ENCODE results near the gene CARD8. TPM values are rescaled to one million over a fixed set of nuclear protein-coding genes. Genes with fewer than 3 reads are reported as not detected.

Gene CARD8
- total RNA-seq, 2 experiments from 2014 or later, result 71.1 to 73.1 TPM

GRCh38 chr19:48248081-48248833 lies 7.5 kb downstream of the CARD8 start:
- no peak for TF ChIP-seq CTCF (IDR thresholded peaks at IDR 0.05)
- no peak for ATAC-seq (ENCODE audit: poor library complexity)
- Mint-ChIP-seq H3K27ac (peak overlapping the region; percentile 99), H3K4me1 (ENCODE audit: low read depth) (peaks cover 80% of the 10 kb centered on the region), H3K9me3 (no peaks in the 10 kb centered on the region), H3K4me3 (peak overlapping the region; percentile 93), H3K27me3 (no peaks in the 10 kb centered on the region), H3K36me3 (ENCODE audit: low read depth) (peaks cover 63% of the 10 kb centered on the region)
- DNase-seq, result peak in 2 of 14 experiments; percentile 15 to 38
- intact Hi-C loops (cut with DNase I, micrococcal nuclease), result loop anchor here in 1 of 2 experiments (10.0 kb wide), 1 partner anchor 73 kb away; the partner anchor contains the start of genes LIG1 and ZSWIM9
- ChIA-PET POLR2A (interaction anchor here (1.0 to 2.4 kb wide), 3 partner anchors 10 to 74 kb away, joined by 3 to 31 read pairs (median 3); a partner anchor contains a TSS), CTCF (interaction anchor here (2.6 kb wide), 1 partner anchor 12 kb away, joined by 21 read pairs; no protein-coding TSS in a partner anchor)
- Histone ChIP-seq H3K4me1 (ENCODE audit: insufficient read depth, low read length) (peaks cover 62% of the 10 kb centered on the region), H3K9me3 (ENCODE audit: control insufficient read depth in 1 of 2, insufficient read depth in 1 of 2, low read length in 2 of 2) (no peaks in the 10 kb centered on the region), H3K4me3 (ENCODE audit: low read length) (peak overlapping the region; percentile 67), H3K27ac (ENCODE audit: low read depth in 1 of 2, low read length in 2 of 2) (peak overlapping the region; percentile 91 to 94), H3K27me3 (ENCODE audit: control insufficient read depth in 1 of 2, insufficient read depth in 2 of 2, low read length in 2 of 2) (no peaks in the 10 kb centered on the region), H3K36me3 (ENCODE audit: insufficient read depth, low read length) (peaks cover 25% of the 10 kb centered on the region)

GRCh38 chr19:48247212-48247611 lies 8.5 kb downstream of the CARD8 start:
- peaks cover 54% of the 10 kb centered on the region for H3K4me1 ChIP-seq (ENCODE audit: insufficient read depth, low read length)
- intact Hi-C loops (cut with DNase I, micrococcal nuclease), result loop anchor here in 1 of 2 experiments (10.0 kb wide), 1 partner anchor 72 kb away; the partner anchor contains the start of genes LIG1 and ZSWIM9
- H3K27me3 Mint-ChIP-seq, result no peaks in the 10 kb centered on the region
- CTCF ChIA-PET, result interaction anchor here (0.9 to 1.1 kb wide), 3 partner anchors 8 to 13 kb away, joined by 3 read pairs; partner anchors contain the start of gene CARD8
- H3K4me3 ChIP-seq (ENCODE audit: low read length), result no peak overlapping the region
- H3K4me1 Mint-ChIP-seq (ENCODE audit: low read depth), result peaks cover 74% of the 10 kb centered on the region
- H3K36me3 Mint-ChIP-seq (ENCODE audit: low read depth), result peaks cover 64% of the 10 kb centered on the region
- H3K9me3 Mint-ChIP-seq, result no peaks in the 10 kb centered on the region
- DNase-seq, result no peak
- H3K27ac Mint-ChIP-seq, result peak overlapping the region; percentile 75
- no peak for TF ChIP-seq CTCF (IDR thresholded peaks at IDR 0.05)
- POLR2A ChIA-PET, result interaction anchor here (0.7 to 3.7 kb wide), 2 partner anchors 8 to 85 kb away, joined by 3 to 31 read pairs; partner anchors contain the start of gene CARD8
- H3K9me3 ChIP-seq (ENCODE audit: control insufficient read depth in 1 of 2, insufficient read depth in 1 of 2, low read length in 2 of 2), result no peaks in the 10 kb centered on the region
- no peak for ATAC-seq (ENCODE audit: poor library complexity)
- no peaks in the 10 kb centered on the region for H3K27me3 ChIP-seq (ENCODE audit: control insufficient read depth in 1 of 2, insufficient read depth in 2 of 2, low read length in 2 of 2)
- H3K27ac ChIP-seq (ENCODE audit: low read depth in 1 of 2, low read length in 2 of 2), result no peak overlapping the region
- H3K36me3 ChIP-seq (ENCODE audit: insufficient read depth, low read length), result peaks cover 30% of the 10 kb centered on the region
- H3K4me3 Mint-ChIP-seq, result peak overlapping the region; percentile 69

GRCh38 chr19:48246101-48246500 lies 9.6 kb downstream of the CARD8 start:
- intact Hi-C loops (cut with DNase I, micrococcal nuclease), result loop anchor here in 1 of 2 experiments (10.0 kb wide), 1 partner anchor 71 kb away; the partner anchor contains the start of genes LIG1 and ZSWIM9
- H3K27me3 ChIP-seq (ENCODE audit: control insufficient read depth in 1 of 2, insufficient read depth in 2 of 2, low read length in 2 of 2), result no peaks in the 10 kb centered on the region
- peaks cover 70% of the 10 kb centered on the region for H3K4me1 Mint-ChIP-seq (ENCODE audit: low read depth)
- DNase-seq (no peak), ATAC-seq (ENCODE audit: poor library complexity) (no peak)
- H3K27ac ChIP-seq (ENCODE audit: low read depth in 1 of 2, low read length in 2 of 2), result no peak overlapping the region
- H3K36me3 Mint-ChIP-seq (ENCODE audit: low read depth), result peaks cover 67% of the 10 kb centered on the region
- no peaks in the 10 kb centered on the region for H3K9me3 Mint-ChIP-seq
- peaks cover 36% of the 10 kb centered on the region for H3K36me3 ChIP-seq (ENCODE audit: insufficient read depth, low read length)
- H3K4me3 Mint-ChIP-seq, result peak overlapping the region; percentile 69
- POLR2A ChIA-PET, result interaction anchor here (1.0 to 3.7 kb wide), 3 partner anchors 9 to 14 kb away, joined by 3 to 31 read pairs (median 7); partner anchors contain the start of gene CARD8
- no peak overlapping the region for H3K4me3 ChIP-seq (ENCODE audit: low read length)
- no peaks in the 10 kb centered on the region for H3K9me3 ChIP-seq (ENCODE audit: control insufficient read depth in 1 of 2, insufficient read depth in 1 of 2, low read length in 2 of 2)
- CTCF ChIA-PET, result interaction anchor here (0.9 to 3.6 kb wide), 5 partner anchors 9 to 88 kb away, joined by 3 to 24 read pairs (median 3); partner anchors contain the start of gene CARD8
- peak overlapping the region; percentile 75 for H3K27ac Mint-ChIP-seq
- peaks cover 44% of the 10 kb centered on the region for H3K4me1 ChIP-seq (ENCODE audit: insufficient read depth, low read length)
- TF ChIP-seq CTCF (IDR thresholded peaks at IDR 0.05), result no peak
- H3K27me3 Mint-ChIP-seq, result no peaks in the 10 kb centered on the region
